Mucosa of rectum (tissue), 2 donors: Measurements from ENCODE around the gene METTL22.

Experiments used
- H3K27ac ChIP-seq, 2 donors: one replicate each; pipeline ENCODE4 v1.7.0; 2013; ENCODE audit warnings: inconsistent platforms in 2 of 2, low read depth in 2 of 2, low read length in 2 of 2
- H3K27me3 ChIP-seq, 2 donors: one replicate each; pipeline ENCODE4 v1.7.0; 2013; ENCODE audit warnings: low read length in 2 of 2; ENCODE audit not compliant: control insufficient read depth in 2 of 2, insufficient read depth in 2 of 2
- H3K36me3 ChIP-seq, 2 donors: one replicate each; pipeline ENCODE4 v1.7.0; 2013; ENCODE audit warnings: low read length in 2 of 2; ENCODE audit not compliant: control insufficient read depth in 2 of 2, insufficient read depth in 2 of 2
- H3K4me1 ChIP-seq, 2 donors: one replicate each; pipeline ENCODE4 v1.7.0; 2013; ENCODE audit warnings: low read length in 2 of 2, mild to moderate bottlenecking in 1 of 2; ENCODE audit not compliant: control insufficient read depth in 2 of 2, insufficient read depth in 2 of 2
- H3K4me3 ChIP-seq, 2 donors: one replicate each; pipeline ENCODE4 v1.7.0; 2013; ENCODE audit warnings: low read length in 2 of 2
- H3K9ac ChIP-seq, 2 donors: one replicate each; pipeline ENCODE4 v1.7.0; 2013; ENCODE audit warnings: low read length in 2 of 2, low read depth in 1 of 2, mild to moderate bottlenecking in 1 of 2
- H3K9me3 ChIP-seq, 2 donors: one replicate each; pipeline ENCODE4 v1.7.0; 2013; ENCODE audit warnings: low read length in 2 of 2; ENCODE audit not compliant: control insufficient read depth in 2 of 2
- donor health status: healthy.
- donor health status: Normal muscosa, but diverticular disease.

Gene METTL22

GRCh38 chr16:8676160-8676547, 54.7 kb downstream of the METTL22 start:
- peaks cover 6 to 9% of the 10 kb centered on the region in 2 donors for H3K4me1 ChIP-seq
- no peak overlapping the region for H3K9ac ChIP-seq
- H3K27ac ChIP-seq: no peak overlapping the region
- no peaks in the 10 kb centered on the region for H3K27me3 ChIP-seq
- no peaks in the 10 kb centered on the region for H3K36me3 ChIP-seq
- H3K4me3 ChIP-seq: no peak overlapping the region
- H3K9me3 ChIP-seq: no peaks in the 10 kb centered on the region

DNA sequence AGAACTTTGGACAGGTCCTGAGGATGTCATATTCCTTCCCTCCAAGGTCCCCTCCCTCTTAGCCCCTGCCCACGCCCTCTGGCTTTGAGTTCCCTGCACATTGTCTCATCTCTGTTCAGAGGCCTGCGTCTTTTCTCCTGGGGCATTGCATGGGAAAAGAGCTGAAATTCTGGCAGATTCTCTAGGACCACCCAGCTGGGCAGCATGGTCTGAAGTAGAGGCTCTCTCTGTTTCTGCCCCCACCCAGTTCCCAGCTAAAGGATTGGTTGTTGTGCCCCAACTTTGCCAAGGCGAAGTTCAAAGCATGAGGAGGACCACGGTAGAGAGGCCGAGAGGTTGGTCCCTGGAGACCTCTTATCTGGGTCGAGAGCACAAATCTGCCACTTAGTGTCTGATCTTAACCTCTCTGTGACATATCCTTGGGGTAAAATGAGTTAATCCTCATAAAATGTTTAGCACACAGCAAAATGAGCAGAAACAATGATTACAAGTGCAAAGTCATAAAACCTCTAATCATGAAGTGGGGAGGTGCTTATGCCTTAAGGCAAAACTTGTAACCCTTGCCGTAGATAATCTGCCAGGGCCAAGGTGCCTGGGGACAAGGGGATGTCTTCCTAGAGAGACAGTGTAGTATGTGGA, 55.4 kb downstream of the METTL22 start:
- Histone ChIP-seq H3K9me3 (no peaks in the 10 kb centered on the region), H3K4me3 (no peak overlapping the region), H3K36me3 (no peaks in the 10 kb centered on the region), H3K27ac (no peak overlapping the region), H3K27me3 (no peaks in the 10 kb centered on the region), H3K9ac (no peak overlapping the region), H3K4me1 (peaks cover 6 to 9% of the 10 kb centered on the region in 2 donors)

DNA sequence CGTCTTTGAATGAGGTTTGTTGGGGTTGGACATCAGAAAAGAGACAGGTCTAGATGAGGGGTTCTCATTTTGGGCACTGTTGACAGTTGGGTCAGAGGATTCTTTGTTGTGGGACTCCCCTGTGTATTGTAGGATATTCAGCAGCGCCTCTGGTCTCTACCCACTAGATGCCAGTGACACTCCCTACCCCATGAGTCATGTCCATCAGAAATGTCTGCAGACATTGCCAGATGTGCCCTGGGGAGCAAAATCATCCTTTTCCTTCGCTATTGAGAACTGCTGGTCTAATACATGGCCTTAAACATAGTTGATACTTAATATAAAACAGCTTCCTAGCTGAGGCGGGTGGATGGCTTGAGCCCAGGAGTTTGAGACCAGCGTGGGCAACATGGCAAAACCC, 56.0 kb downstream of the METTL22 start:
- Histone ChIP-seq H3K27me3 (no peaks in the 10 kb centered on the region), H3K9ac (no peak overlapping the region), H3K36me3 (no peaks in the 10 kb centered on the region), H3K4me1 (peaks cover 6 to 9% of the 10 kb centered on the region in 2 donors), H3K27ac (no peak overlapping the region), H3K4me3 (no peak overlapping the region), H3K9me3 (no peaks in the 10 kb centered on the region)

DNA sequence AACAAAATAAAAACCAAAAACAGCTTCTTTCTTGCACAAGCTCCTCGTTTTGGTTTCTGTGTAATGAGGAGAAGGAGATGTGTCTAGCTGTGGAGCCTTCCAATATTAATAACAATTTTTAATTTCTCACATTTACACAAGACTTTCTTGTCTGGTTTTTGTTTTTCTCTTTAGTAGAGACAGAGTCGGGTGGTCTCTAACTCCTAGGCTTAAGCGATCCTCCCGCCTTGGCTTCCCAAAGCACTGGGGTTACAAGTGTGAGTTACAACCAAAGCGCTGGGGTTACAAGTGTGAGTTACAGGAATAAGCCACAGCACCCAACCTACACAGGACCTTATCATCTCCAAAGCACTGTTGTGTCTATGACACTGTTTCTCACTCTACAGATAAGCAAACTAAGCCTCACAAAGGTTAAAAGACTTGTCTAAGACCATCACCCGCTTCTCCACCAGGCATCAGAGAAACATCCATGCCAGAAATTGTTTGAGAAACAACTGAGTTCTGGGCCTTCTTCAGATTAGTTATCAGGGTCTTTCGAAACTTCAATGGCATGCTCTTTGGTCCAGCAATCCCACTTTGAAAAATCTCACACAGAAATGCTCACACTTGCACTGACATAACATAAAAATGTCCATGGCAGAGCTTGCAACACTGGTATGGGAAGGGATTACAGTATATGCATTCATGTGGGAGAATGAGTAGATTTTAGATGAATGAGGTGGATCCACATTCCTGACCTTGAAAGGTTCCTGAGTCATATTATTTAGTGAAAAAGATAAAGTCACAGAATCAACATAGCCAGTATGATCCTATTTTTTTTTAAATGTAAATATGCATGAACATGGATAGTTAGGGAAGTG, 56.8 kb downstream of the METTL22 start:
- no peaks in the 10 kb centered on the region for H3K27me3 ChIP-seq
- H3K9me3 ChIP-seq: no peaks in the 10 kb centered on the region
- no peaks in the 10 kb centered on the region for H3K36me3 ChIP-seq
- H3K9ac ChIP-seq: no peak overlapping the region
- no peak overlapping the region for H3K4me3 ChIP-seq
- peaks cover 6 to 9% of the 10 kb centered on the region in 2 donors for H3K4me1 ChIP-seq
- no peak overlapping the region for H3K27ac ChIP-seq

DNA sequence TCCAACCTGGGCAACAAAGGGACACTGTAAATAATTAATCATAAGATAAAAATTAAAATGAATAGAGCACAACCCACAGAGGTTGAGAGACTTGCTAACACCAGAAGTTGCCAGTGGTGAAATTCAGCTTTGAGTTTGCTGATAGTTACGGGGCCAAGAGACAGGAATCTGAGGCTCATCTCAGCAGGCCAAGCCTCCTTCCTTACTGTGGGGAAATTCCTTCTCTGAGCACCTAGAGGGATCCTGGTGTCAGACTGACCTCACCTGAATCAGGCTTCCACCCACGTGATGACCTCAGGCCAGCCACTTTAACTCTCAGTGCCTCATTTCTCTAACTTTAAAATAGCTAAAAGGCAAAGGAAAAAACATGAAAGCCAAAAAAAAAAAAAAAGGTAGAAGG, 57.7 kb downstream of the METTL22 start:
- Histone ChIP-seq H3K27ac (no peak overlapping the region), H3K9me3 (no peaks in the 10 kb centered on the region), H3K27me3 (no peaks in the 10 kb centered on the region), H3K4me1 (peaks cover 6 to 9% of the 10 kb centered on the region in 2 donors), H3K9ac (no peak overlapping the region), H3K4me3 (no peak overlapping the region), H3K36me3 (no peaks in the 10 kb centered on the region)

GRCh38 chr16:8682551-8683259, 61.2 kb downstream of the METTL22 start:
- H3K27ac ChIP-seq: no peak overlapping the region
- no peaks in the 10 kb centered on the region for H3K36me3 ChIP-seq
- no peak overlapping the region for H3K4me3 ChIP-seq
- H3K9ac ChIP-seq: no peak overlapping the region
- H3K4me1 ChIP-seq: peaks cover 0 to 3% of the 10 kb centered on the region in 2 donors
- H3K27me3 ChIP-seq: no peaks in the 10 kb centered on the region
- H3K9me3 ChIP-seq: no peaks in the 10 kb centered on the region

- Histone ChIP-seq H3K4me1 (peaks cover 0 to 3% of the 10 kb centered on the region in 2 donors), H3K27me3 (no peaks in the 10 kb centered on the region), H3K27ac (no peak overlapping the region), H3K9me3 (no peaks in the 10 kb centered on the region), H3K36me3 (no peaks in the 10 kb centered on the region), H3K4me3 (no peak overlapping the region), H3K9ac (no peak overlapping the region)
Observed at GRCh38 chr16:8683640-8684039, 62.1 kb downstream of the METTL22 start.

- Histone ChIP-seq H3K4me1 (peaks cover 0 to 3% of the 10 kb centered on the region in 2 donors), H3K36me3 (peaks cover 0 to 2% of the 10 kb centered on the region in 2 donors), H3K27me3 (no peaks in the 10 kb centered on the region), H3K9me3 (peaks cover 7 to 9% of the 10 kb centered on the region in 2 donors), H3K27ac (no peak overlapping the region), H3K4me3 (no peak overlapping the region), H3K9ac (peak overlapping the region in 1 of 2 donors; percentile 47)
Observed at GRCh38 chr16:8685617-8686016, 64.1 kb downstream of the METTL22 start.

GRCh38 chr16:8686031-8686621, 64.6 kb downstream of the METTL22 start:
- no peak overlapping the region for H3K4me3 ChIP-seq

More at GRCh38 chr16:8686031-8686621, 64.6 kb downstream of the METTL22 start:
- no peaks in the 10 kb centered on the region for H3K27me3 ChIP-seq
- H3K9ac ChIP-seq: peak overlapping the region in 1 of 2 donors; percentile 47
- H3K4me1 ChIP-seq: peaks cover 0 to 3% of the 10 kb centered on the region in 2 donors
- peaks cover 0 to 2% of the 10 kb centered on the region in 2 donors for H3K36me3 ChIP-seq
- peaks cover 7 to 9% of the 10 kb centered on the region in 2 donors for H3K9me3 ChIP-seq
- H3K27ac ChIP-seq: no peak overlapping the region
